Kidney tubule cell (primary cell): ENCODE measurements around the gene RNU1-3.
"Not testable (repeated sequence)": the region's sequence is repeated elsewhere in the genome, so short reads cannot be mapped to it uniquely, and the experiment has no call there.

Experiments
- DNase-seq: peaks from one replicate; pipeline ENCODE4 v3.0.0-alpha.2; 2018; ENCODE audit warnings: low spot score

Gene RNU1-3

DNA sequence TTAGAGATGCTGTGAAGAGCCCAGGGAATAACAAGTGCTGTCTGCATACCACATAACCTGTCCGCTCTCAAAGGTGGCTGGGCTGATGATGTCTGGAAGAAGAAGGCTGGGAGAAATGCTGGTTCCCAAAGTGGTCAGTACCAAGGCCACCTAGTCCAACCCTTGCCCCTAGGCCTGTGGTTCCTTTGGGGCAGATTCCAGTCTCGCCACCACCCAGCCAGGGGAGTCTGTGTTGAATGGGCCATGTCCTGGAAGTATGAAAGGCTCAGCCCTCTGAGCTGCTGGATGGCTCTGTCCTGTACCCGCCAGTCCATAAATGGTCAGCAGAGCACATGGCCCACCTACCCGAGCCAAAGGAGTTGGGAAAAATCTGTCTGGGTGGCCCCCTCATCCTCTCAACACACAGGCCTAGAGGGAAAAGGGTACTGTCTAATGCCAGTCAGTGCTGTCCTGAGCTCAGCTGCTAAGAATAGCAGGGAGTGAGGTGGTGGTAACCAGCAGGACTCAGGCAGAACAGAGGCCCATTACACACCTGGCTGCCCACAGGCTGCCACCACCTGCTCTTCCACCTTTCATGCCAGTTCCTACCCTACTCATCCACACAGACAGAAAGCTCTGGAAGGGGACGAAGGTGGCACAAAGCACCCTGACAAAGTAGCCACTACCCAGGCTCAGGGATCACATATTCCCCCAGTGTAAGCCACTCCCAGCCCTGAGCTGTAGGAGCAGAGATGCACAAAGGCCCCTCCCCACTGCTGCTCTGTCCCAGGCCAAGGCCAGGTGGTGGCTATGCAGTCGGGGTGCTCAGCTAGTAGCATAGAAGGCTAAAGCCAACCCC, 28.6 kb downstream of the RNU1-3 start:
- DNase-seq, result not testable (repeated sequence)

GRCh38 chr1:16636551-16637195, 30.1 kb downstream of the RNU1-3 start:
- DNase-seq, result not testable (repeated sequence)

DNA sequence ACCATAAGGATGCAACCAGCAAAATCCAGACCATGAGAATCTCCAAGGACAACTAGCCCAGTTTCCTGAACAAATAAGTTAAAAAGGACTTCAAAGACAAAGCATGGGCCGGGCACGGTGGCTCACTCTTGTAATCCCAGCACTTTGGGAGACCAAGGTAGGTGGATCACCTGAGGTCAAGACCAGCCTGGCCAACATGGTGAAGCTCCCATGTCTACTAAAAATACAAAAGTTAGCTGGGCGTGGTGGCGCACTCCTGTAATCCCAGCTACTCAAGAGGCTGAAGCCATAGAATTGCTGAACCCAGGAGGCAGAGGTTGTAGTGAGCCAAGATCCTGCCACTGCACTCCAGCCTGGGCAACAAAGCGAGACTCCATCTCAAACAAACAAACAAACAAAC, 30.8 kb downstream of the RNU1-3 start:
- not testable (repeated sequence) for DNase-seq

- DNase-seq, result not testable (repeated sequence)
Observed at GRCh38 chr1:16633540-16634282, 33.0 kb downstream of the RNU1-3 start.

- DNase-seq, result not testable (repeated sequence)
Observed at GRCh38 chr1:16632044-16632850, 34.5 kb downstream of the RNU1-3 start.

DNA sequence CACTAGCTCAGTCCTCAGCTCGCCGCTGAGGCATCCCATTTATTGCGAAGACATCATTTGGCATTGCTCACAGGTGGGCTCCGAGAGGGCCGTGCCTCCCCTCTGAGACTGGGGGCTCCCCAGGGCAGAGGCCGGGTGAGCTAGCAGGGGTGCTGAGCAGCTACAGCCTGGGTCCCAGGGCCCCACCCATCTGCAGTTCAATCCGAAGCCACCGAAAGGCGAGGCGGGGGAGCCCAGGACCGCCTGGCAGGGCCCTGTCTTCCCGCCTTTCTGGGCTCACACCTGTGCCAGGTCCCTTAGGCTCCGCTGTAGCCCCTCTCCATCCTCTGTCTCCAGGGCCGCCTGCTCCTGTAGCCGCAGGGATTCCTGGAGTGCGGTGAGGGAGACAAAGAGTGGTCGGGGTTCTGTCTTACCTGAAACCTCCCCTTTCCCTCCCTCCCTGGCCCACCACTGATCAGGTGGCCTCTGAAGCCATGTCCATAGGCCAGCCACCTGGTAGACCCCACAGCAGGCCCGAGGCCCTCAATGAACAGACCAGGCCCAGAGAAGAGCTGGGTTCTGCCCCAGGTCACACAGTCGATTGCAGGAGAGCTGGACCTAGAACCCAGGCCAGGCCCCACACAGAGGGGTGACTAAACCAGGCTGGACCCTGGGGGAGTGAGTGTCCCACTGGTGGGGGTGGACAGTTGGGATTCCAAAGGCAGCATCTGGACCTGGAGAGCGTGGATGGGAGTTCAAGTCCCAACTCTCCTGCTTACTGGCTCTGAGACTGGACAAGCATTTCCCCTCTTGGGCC, 35.3 kb downstream of the RNU1-3 start:
- DNase-seq, result no peak

DNA sequence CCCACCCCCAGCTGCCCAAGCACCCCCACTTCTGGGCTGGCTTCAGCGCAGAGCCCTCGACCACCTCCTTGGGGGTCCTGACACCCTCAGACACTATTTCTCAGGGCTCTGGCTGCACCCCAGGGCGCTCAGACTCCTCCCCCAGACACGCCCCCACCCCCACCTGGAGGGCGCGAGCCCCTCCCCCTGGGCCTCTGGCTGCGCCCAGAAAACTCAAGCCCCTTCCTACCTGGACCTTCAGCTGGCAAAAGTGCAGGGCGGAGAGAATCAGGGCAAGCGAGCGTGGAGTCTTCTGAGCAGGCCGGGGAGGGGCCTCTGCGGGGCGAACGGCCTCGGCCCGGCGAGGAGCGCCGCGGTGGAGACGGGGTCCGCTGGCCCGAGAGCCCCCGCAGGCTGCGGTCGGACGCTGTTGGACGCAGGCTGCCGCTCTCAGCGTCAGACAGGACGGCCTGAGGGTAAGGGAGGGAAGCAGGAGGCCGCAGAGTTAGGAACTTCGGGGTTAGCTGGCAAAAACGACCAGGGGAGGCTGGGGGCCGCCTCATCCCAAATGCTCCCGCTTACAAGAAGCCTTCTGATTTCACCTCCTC, 36.0 kb downstream of the RNU1-3 start:
- no peak for DNase-seq

DNA sequence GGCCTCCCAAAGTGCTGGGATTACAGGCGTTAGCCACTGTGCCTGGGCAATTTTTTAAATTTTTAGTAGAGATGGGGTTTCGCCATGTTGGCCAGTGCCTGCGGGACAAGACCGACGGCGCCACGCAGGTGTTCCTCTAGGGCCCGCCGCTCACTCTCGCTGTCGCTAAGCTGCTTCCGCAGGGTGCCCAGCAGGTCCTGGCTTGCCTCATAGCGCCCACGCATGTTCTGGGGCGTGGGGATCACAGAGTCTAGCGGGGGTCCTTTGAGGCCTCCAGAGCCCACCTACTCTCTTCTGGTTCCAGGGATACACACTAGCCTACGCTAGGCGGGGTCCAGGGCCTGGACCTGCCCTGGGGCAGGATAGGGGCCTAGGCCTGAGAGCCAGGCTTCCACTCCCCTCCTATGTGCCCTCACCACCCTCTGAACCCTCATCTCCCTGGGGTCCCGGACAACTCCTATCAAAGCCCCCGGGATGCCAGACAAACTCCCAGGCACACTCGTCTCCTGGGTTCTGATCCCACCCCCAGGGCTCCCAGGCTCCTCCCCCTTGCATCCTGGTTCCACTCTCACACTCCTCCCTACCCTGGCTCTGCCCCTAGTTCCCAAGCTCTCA, 36.7 kb downstream of the RNU1-3 start:
- DNase-seq, result not testable (repeated sequence)

GRCh38 chr1:16628361-16629111, 38.2 kb downstream of the RNU1-3 start:
- DNase-seq, result no peak

DNA sequence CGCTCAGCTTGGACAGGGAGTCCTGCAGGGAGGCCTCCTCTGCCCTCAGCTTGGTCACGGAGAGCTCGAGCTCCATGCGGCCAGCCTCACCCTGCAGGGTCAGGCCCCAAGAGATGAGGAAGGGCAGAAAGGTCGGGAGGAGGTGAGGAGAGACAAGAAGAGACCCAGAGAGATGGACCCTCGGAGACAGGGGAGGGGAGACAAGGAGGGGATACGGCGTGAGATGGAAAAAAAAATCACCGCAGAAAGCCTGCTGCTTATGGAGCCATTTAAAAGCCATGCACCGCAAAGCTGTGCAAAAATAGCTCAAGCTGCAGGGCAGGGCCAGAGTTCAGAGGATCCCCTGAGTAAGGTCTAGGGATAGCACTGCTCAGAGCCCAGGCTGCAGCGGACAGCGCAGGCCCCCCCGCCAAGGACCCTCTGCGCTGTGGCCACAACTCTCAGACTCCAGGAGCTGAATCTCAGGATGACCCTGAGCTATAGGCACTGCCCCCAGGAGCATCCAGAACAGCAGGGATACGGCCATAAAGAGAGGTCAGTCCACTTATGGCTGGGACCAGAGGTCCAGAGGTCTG, 40.3 kb downstream of the RNU1-3 start:
- not testable (repeated sequence) for DNase-seq

DNA sequence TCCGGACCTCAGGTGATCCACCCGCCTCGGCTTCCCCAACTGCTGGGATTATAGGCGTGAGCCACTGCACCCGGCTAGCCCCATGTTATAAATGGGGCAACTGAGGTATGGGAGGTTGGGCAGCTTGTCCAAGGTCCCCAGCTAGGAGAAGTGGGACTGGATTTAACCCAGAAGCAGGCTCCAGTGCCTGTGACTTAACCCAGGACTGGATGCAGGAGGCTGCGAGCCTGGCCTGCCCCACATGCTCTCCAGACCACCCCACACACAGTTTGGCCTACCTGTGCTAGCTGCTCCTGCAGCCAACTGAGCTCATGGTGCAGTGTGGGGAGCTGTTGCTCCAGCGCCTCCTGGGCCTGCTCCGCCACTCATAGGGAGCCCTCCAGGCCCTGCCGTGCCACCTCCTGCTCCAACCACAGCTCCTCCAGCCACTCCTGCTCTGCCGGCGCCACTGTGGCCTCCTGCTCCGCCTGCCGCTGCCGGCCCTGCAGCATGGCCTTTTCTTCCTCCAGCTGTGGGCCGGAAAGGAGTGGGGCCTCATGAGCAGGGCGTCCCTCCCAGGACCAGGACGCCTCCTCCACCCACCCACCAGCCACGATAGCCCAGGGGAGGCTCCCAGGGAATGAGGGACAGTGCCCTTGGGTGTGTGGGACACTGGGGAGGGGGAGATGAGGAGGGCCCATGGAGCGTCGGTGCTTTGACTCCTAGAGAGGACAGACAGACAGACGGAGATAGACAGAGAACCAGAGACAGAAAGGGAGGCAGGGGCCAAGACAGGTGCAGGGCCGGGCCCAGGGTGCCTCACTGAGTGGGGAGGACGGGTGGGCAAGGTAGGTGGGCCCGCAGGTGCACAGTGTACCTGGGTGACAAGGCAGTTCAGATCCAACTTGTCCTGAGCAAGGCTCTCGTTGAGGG, 41.0 kb downstream of the RNU1-3 start:
- no peak for DNase-seq

GRCh38 chr1:16623812-16624719, 42.7 kb downstream of the RNU1-3 start:
- DNase-seq, result peak; percentile 79

GRCh38 chr1:16623337-16623736, 43.4 kb downstream of the RNU1-3 start:
- peak; percentile 76 for DNase-seq

- not testable (repeated sequence) for DNase-seq
Observed at GRCh38 chr1:16621681-16622315, 45.0 kb downstream of the RNU1-3 start.

GRCh38 chr1:16621300-16621658, 45.5 kb downstream of the RNU1-3 start:
- no peak for DNase-seq

GRCh38 chr1:16619803-16620501, 46.8 kb downstream of the RNU1-3 start:
- DNase-seq, result not testable (repeated sequence)
